Measurements from ENCODE around the gene MSI2.

DNA sequence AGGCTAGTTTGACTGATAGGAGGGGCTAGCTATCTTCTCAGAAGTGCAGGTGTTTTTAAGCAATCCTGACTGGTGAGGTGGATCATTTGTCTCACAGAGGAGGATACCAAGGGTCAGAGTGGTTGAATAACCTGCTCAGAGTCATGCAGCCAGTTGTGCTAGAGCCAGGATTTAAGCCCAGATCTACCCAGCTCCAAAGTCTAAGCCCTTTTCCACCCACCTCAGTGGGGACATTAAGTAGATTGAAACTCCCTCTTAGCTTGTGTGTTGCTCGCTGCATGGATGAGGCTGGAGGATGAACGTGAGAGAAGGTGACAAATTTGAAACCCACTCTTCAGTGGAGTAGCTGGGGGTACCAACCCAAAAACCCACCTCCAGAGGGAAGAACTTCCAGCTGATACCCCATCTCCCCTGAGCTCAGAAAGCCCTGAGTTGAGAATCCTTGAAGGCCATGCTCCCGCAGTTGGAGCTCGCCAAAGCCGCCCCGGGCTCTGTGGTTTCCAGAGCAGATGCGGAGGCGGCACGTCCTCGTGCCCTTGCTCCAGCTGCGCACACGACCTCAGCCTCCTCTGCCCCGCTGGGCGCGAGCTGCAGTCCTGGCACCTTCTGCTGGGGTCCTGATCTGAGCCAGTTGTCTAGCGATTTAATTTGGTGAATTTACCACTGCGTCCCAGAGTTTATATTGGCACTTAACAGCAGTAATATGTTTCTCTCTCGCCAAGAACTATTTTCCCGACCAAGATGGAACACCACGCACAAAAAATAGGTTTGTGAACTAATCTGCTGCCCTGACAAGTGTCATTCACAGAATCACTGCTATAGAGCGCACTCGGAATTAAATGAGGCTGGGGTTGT is 329.2 kb downstream of the MSI2 start:
- TF ChIP-seq, protein P1, sequence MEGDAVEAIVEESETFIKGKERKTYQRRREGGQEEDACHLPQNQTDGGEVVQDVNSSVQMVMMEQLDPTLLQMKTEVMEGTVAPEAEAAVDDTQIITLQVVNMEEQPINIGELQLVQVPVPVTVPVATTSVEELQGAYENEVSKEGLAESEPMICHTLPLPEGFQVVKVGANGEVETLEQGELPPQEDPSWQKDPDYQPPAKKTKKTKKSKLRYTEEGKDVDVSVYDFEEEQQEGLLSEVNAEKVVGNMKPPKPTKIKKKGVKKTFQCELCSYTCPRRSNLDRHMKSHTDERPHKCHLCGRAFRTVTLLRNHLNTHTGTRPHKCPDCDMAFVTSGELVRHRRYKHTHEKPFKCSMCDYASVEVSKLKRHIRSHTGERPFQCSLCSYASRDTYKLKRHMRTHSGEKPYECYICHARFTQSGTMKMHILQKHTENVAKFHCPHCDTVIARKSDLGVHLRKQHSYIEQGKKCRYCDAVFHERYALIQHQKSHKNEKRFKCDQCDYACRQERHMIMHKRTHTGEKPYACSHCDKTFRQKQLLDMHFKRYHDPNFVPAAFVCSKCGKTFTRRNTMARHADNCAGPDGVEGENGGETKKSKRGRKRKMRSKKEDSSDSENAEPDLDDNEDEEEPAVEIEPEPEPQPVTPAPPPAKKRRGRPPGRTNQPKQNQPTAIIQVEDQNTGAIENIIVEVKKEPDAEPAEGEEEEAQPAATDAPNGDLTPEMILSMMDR (IDR thresholded peaks at IDR 0.05) = no peak
- no peak for TF ChIP-seq POLR2AphosphoS5 (IDR thresholded peaks at IDR 0.05)
- no peak for TF ChIP-seq POLR2A (IDR thresholded peaks at IDR 0.05)
